DOHH2 (cell line): ENCODE measurements around the gene HOXD9.

Experiments
- CTCF ChIP-seq: fragments of 200-600 bp; sonication (generic); IDR thresholded peaks from one replicate; pipeline ENCODE4 v1.5.1; 2014; ENCODE audit warnings: antibody characterized with exemption, mild to moderate bottlenecking, low read depth, low read length; ENCODE audit not compliant: poor library complexity, severe bottlenecking
- EZH2phosphoT487 ChIP-seq: fragments of 200-600 bp; sonication (generic); IDR thresholded peaks from 2 replicates; pipeline ENCODE4 v1.6.1; 2017; ENCODE audit warnings: borderline replicate concordance, mild to moderate bottlenecking, antibody characterized with exemption, low read length, moderate library complexity, mixed read lengths

- TF ChIP-seq CTCF (no peak), EZH2phosphoT487 (no peak)
Observed at GRCh38 chr2:176132205-176133171, 10.0 kb downstream of the HOXD9 start.
